PC-9 (cell line): ENCODE data around the gene SKIC3. TPM values are rescaled to one million over a fixed set of nuclear protein-coding genes. Genes with fewer than 3 reads are reported as not detected.
A peak's percentile ranks its signal among the peaks of the same experiment; 100 is the strongest.

Source experiments
- BruUV-seq: library from RNA; stranded (reverse); fragments of 400-500 nt; replicated peaks from 2 replicates; lab custom pipeline; 2021; lab: Mats Ljungman, UMichigan
- CTCF ChIA-PET: fragments of 300-600 bp; sonication (Branson Sonifier 250); formaldehyde crosslinking; loops from one replicate; lab custom pipeline; 2022; ENCODE audit warnings: antibody characterized with exemption; lab: Charles Lee
- POLR2A ChIA-PET: fragments of 300-600 bp; sonication (Branson Sonifier 250); formaldehyde crosslinking; loops from one replicate; lab custom pipeline; 2022; ENCODE audit warnings: antibody characterized with exemption; ENCODE audit not compliant: unreplicated experiment; lab: Charles Lee
- DNase-seq, 2 experiments: peaks; one replicate each; pipeline versions ENCODE4 v3.0.0 to v3.0.0-alpha.2; 2015 to 2022; ENCODE audit warnings: mixed read lengths in 1 of 2
- H2AFZ ChIP-seq: fragments of 200-600 bp; sonication (generic); 2 replicates; pipeline ENCODE4 v1.8.1; 2017; ENCODE audit warnings: antibody characterized with exemption
- H3F3A ChIP-seq: fragments of 200-600 bp; sonication (generic); 2 replicates; pipeline ENCODE4 v1.8.1; 2017; ENCODE audit warnings: antibody characterized with exemption, mild to moderate bottlenecking, low read depth; ENCODE audit not compliant: insufficient read depth
- H3K27ac ChIP-seq: fragments of 200-600 bp; sonication (generic); 2 replicates; pipeline ENCODE4 v1.6.1; 2016; ENCODE audit warnings: mixed run types
- H3K27me3 ChIP-seq: fragments of 200-600 bp; sonication (generic); 2 replicates; pipeline ENCODE4 v1.6.1; 2016; ENCODE audit warnings: low read depth, mixed run types; ENCODE audit not compliant: insufficient read depth
- H3K36me3 ChIP-seq: fragments of 200-600 bp; sonication (generic); 2 replicates; pipeline ENCODE4 v1.6.1; 2016; ENCODE audit warnings: low read depth, mixed run types
- H3K4me1 ChIP-seq: fragments of 200-600 bp; sonication (generic); replicated peaks from 2 replicates; pipeline ENCODE4 v1.6.1; 2016; ENCODE audit warnings: mixed run types; ENCODE audit not compliant: insufficient read depth
- H3K4me2 ChIP-seq: fragments of 200-600 bp; sonication (generic); 2 replicates; pipeline ENCODE4 v1.6.1; 2017; ENCODE audit warnings: mixed run types
- H3K4me3 ChIP-seq: fragments of 200-600 bp; sonication (generic); 2 replicates; pipeline ENCODE4 v1.6.1; 2016; ENCODE audit warnings: mixed run types
- H3K79me2 ChIP-seq: fragments of 200-600 bp; sonication (generic); 2 replicates; pipeline ENCODE4 v1.6.1; 2017; ENCODE audit warnings: low read depth, mixed run types
- H3K9me2 ChIP-seq: fragments of 200-600 bp; sonication (generic); 2 replicates; pipeline ENCODE4 v1.8.1; 2017; ENCODE audit warnings: mild to moderate bottlenecking; ENCODE audit not compliant: insufficient read depth
- H3K9me3 ChIP-seq: fragments of 200-600 bp; sonication (generic); 2 replicates; pipeline ENCODE4 v1.8.1; 2016; ENCODE audit warnings: low read depth; ENCODE audit not compliant: insufficient read depth
- H4K20me1 ChIP-seq: fragments of 200-600 bp; sonication (generic); 2 replicates; pipeline ENCODE4 v1.8.1; 2017; ENCODE audit not compliant: insufficient read depth
- CTCF ChIP-seq: fragments of 200-600 bp; sonication (generic); conservative IDR thresholded peaks from 2 replicates; pipeline ENCODE4 v1.6.1; 2017; ENCODE audit warnings: mixed run types, antibody characterized with exemption, mild to moderate bottlenecking, moderate library complexity
- EZH2 ChIP-seq: fragments of 200-600 bp; sonication (generic); IDR thresholded peaks from 2 replicates; pipeline ENCODE4 v1.8.0; 2017; ENCODE audit warnings: antibody characterized with exemption, low read depth
- intact Hi-C: fragments of 100-400 bp; cut with micrococcal nuclease; formaldehyde crosslinking; loops from one replicate; pipeline ENCODE4 v1.10.0; 2022; ENCODE audit not compliant: unreplicated experiment
- total RNA-seq: library from RNA; stranded (reverse); gene quantifications from 2 replicates; pipeline ENCODE4 v1.2.3, GENCODE V29; 2021

SKIC3 gene
- total RNA-seq, 1 experiment from 2014 or later: 50.7 TPM

- H3K9me2 ChIP-seq: no peaks in the 10 kb centered on the region
- H3K79me2 ChIP-seq: peaks cover 29% of the 10 kb centered on the region
- H4K20me1 ChIP-seq: no peaks in the 10 kb centered on the region
- POLR2A ChIA-PET: interaction anchor here (0.6 to 0.7 kb wide), 3 partner anchors 78 to 399 kb away, joined by 3 to 4 read pairs (median 3); no protein-coding TSS in a partner anchor
- H3K36me3 ChIP-seq: no peaks in the 10 kb centered on the region
- H3K4me2 ChIP-seq: peak overlapping the region; percentile 91
- peak overlapping the region; percentile 71 for H3K4me3 ChIP-seq
- BruUV-seq: TSS peak; percentile 78
- H3K4me1 ChIP-seq: peaks cover 16% of the 10 kb centered on the region
- H3K27me3 ChIP-seq: no peaks in the 10 kb centered on the region
- H3K27ac ChIP-seq: peak overlapping the region; percentile 84
- no peaks in the 10 kb centered on the region for H3K9me3 ChIP-seq
- DNase-seq: peak in 1 of 2 experiments; percentile 63
- CTCF ChIA-PET: no interaction called here
- peak overlapping the region; percentile 91 for H2AFZ ChIP-seq
- TF ChIP-seq EZH2: no peak
- TF ChIP-seq CTCF: no peak
- H3F3A ChIP-seq: peaks cover 29% of the 10 kb centered on the region; the same call in 1 of the 2 replicates
- intact Hi-C loops: loop anchor here (2.0 kb wide), 1 partner anchor 93 kb away; the partner anchor contains the start of gene RFESD
These were observed 488 bp downstream of the SKIC3 start for GRCh38 chr5:95554331-95554646.

- intact Hi-C loops: no loop called here
- ChIA-PET POLR2A (no interaction called here), CTCF (no interaction called here)
- no peak overlapping the region for H2AFZ ChIP-seq
- no peaks in the 10 kb centered on the region for H3K9me3 ChIP-seq
- peaks cover 8% of the 10 kb centered on the region for H3K4me1 ChIP-seq
- DNase-seq: no peak
- no peak for TF ChIP-seq EZH2
- no peak for TF ChIP-seq CTCF
- BruUV-seq: no TSS peak
- H3K27ac ChIP-seq: no peak overlapping the region
- no peaks in the 10 kb centered on the region for H4K20me1 ChIP-seq
- peaks cover 13% of the 10 kb centered on the region; the same call in 1 of the 2 replicates for H3F3A ChIP-seq
- H3K79me2 ChIP-seq: peaks cover 16% of the 10 kb centered on the region; the same call in 1 of the 2 replicates
- no peaks in the 10 kb centered on the region for H3K9me2 ChIP-seq
- no peak overlapping the region for H3K4me3 ChIP-seq
- peaks cover 8% of the 10 kb centered on the region; the same call in 1 of the 2 replicates for H3K36me3 ChIP-seq
- no peaks in the 10 kb centered on the region for H3K27me3 ChIP-seq
- H3K4me2 ChIP-seq: no peak overlapping the region
These were observed 5.7 kb downstream of the SKIC3 start for GRCh38 chr5:95549030-95549429.

- CTCF ChIA-PET: no interaction called here
- Histone ChIP-seq H3K27ac (no peak overlapping the region), H3K4me3 (no peak overlapping the region), H2AFZ (no peak overlapping the region), H3K4me1 (no peaks in the 10 kb centered on the region), H3K27me3 (no peaks in the 10 kb centered on the region), H3K79me2 (no peaks in the 10 kb centered on the region), H3F3A (no peaks in the 10 kb centered on the region), H3K9me3 (no peaks in the 10 kb centered on the region), H3K4me2 (no peak overlapping the region), H3K9me2 (no peaks in the 10 kb centered on the region), H3K36me3 (peaks cover 12% of the 10 kb centered on the region), H4K20me1 (no peaks in the 10 kb centered on the region; the same call in 1 of the 2 replicates)
- intact Hi-C loops: no loop called here
- POLR2A ChIA-PET: no interaction called here
- DNase-seq: no peak
- no TSS peak for BruUV-seq
- TF ChIP-seq CTCF (no peak), EZH2 (no peak)
These were observed 11.6 kb downstream of the SKIC3 start for GRCh38 chr5:95543017-95543705.
